Measurements from ENCODE around the gene DNM2.

Gene DNM2

GRCh38 chr19:10720607-10721125 lies 2.8 kb downstream of the DNM2 start:
- H2AFZ ChIP-seq (ENCODE audit: low read depth, low read length), result no peak overlapping the region
- peaks cover 10% of the 10 kb centered on the region for H3K36me3 ChIP-seq (ENCODE audit: insufficient read depth, low read length)
- no peaks in the 10 kb centered on the region for H3K9me3 ChIP-seq (ENCODE audit: low read length)
- peaks cover 13% of the 10 kb centered on the region for H3K4me1 ChIP-seq (ENCODE audit: insufficient read depth, low read length)
- no peaks in the 10 kb centered on the region for H3K27me3 ChIP-seq (ENCODE audit: insufficient read depth, low read length)
- H3K4me3 ChIP-seq (ENCODE audit: low read length), result no peak overlapping the region

GRCh38 chr19:10723591-10723990 lies 5.7 kb downstream of the DNM2 start:
- H3K36me3 ChIP-seq (ENCODE audit: insufficient read depth, low read length), result peaks cover 12% of the 10 kb centered on the region
- peaks cover 3% of the 10 kb centered on the region for H3K9me3 ChIP-seq (ENCODE audit: low read length)
- H3K4me1 ChIP-seq (ENCODE audit: insufficient read depth, low read length), result peaks cover 13% of the 10 kb centered on the region
- H2AFZ ChIP-seq (ENCODE audit: low read depth, low read length), result no peak overlapping the region
- no peaks in the 10 kb centered on the region for H3K27me3 ChIP-seq (ENCODE audit: insufficient read depth, low read length)
- H3K4me3 ChIP-seq (ENCODE audit: low read length), result no peak overlapping the region

- Histone ChIP-seq H3K9me3 (ENCODE audit: low read length) (peaks cover 7% of the 10 kb centered on the region), H3K4me1 (ENCODE audit: insufficient read depth, low read length) (peaks cover 3% of the 10 kb centered on the region), H3K27me3 (ENCODE audit: insufficient read depth, low read length) (no peaks in the 10 kb centered on the region), H3K36me3 (ENCODE audit: insufficient read depth, low read length) (peaks cover 16% of the 10 kb centered on the region), H2AFZ (ENCODE audit: low read depth, low read length) (no peak overlapping the region), H3K4me3 (ENCODE audit: low read length) (no peak overlapping the region)
Observed at GRCh38 chr19:10724573-10725071, 6.7 kb downstream of the DNM2 start.

DNA sequence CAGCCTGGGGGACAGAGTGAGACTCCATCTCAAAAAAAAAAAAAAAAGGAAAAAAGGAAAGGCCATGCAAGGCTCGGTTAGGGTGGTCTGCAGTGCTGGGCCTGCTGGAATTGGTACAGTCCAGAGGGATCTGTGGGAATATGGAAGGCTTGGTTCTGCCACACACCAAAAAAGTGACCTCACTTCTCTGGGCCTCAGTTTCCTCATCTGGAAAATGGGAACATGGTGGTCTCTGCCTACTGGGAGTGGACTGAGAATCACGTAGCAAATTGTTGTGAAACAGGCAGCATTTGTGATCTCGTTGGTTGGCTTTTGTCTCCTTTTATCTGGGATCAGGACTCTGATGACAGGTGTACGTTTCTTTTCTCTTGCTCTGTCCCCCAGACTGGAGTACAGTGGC lies 7.5 kb downstream of the DNM2 start:
- Histone ChIP-seq H3K4me1 (ENCODE audit: insufficient read depth, low read length) (no peaks in the 10 kb centered on the region), H3K9me3 (ENCODE audit: low read length) (peaks cover 7% of the 10 kb centered on the region), H3K27me3 (ENCODE audit: insufficient read depth, low read length) (no peaks in the 10 kb centered on the region), H3K4me3 (ENCODE audit: low read length) (no peak overlapping the region), H3K36me3 (ENCODE audit: insufficient read depth, low read length) (peaks cover 17% of the 10 kb centered on the region), H2AFZ (ENCODE audit: low read depth, low read length) (no peak overlapping the region)

- no peak overlapping the region for H3K4me3 ChIP-seq (ENCODE audit: low read length)
- H3K9me3 ChIP-seq (ENCODE audit: low read length), result peaks cover 7% of the 10 kb centered on the region
- H2AFZ ChIP-seq (ENCODE audit: low read depth, low read length), result no peak overlapping the region
- peaks cover 13% of the 10 kb centered on the region for H3K36me3 ChIP-seq (ENCODE audit: insufficient read depth, low read length)
- no peaks in the 10 kb centered on the region for H3K27me3 ChIP-seq (ENCODE audit: insufficient read depth, low read length)
- H3K4me1 ChIP-seq (ENCODE audit: insufficient read depth, low read length), result no peaks in the 10 kb centered on the region
Observed at GRCh38 chr19:10726268-10726667, 8.4 kb downstream of the DNM2 start.

- H3K4me3 ChIP-seq (ENCODE audit: low read length), result no peak overlapping the region
- peaks cover 7% of the 10 kb centered on the region for H3K9me3 ChIP-seq (ENCODE audit: low read length)
- H3K4me1 ChIP-seq (ENCODE audit: insufficient read depth, low read length), result no peaks in the 10 kb centered on the region
- no peak overlapping the region for H2AFZ ChIP-seq (ENCODE audit: low read depth, low read length)
- H3K36me3 ChIP-seq (ENCODE audit: insufficient read depth, low read length), result peaks cover 13% of the 10 kb centered on the region
- no peaks in the 10 kb centered on the region for H3K27me3 ChIP-seq (ENCODE audit: insufficient read depth, low read length)
Observed at GRCh38 chr19:10727685-10728201, 9.9 kb downstream of the DNM2 start.

DNA sequence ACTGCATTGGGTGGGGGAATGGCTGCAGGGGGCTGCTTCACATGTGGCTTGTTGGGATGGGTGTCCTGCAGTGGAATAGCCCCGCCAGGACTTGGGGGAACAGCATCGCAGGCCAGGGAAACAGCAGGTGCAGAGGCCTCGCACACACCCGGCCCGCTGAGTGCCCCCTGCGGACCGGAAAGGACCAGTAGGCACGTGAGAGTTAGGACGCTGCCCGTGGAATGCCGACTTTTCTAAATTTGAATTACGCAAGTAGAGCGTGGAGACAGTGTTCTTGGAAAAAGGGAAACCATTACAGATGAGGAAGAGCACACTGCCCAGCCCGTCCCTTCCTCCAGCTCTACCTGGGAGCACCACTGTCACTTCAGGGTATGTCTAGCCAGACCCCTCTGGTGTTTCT lies 11.5 kb downstream of the DNM2 start:
- peaks cover 9% of the 10 kb centered on the region for H3K36me3 ChIP-seq (ENCODE audit: insufficient read depth, low read length)
- no peaks in the 10 kb centered on the region for H3K4me1 ChIP-seq (ENCODE audit: insufficient read depth, low read length)
- no peak overlapping the region for H3K4me3 ChIP-seq (ENCODE audit: low read length)
- H2AFZ ChIP-seq (ENCODE audit: low read depth, low read length), result no peak overlapping the region
- peaks cover 7% of the 10 kb centered on the region for H3K9me3 ChIP-seq (ENCODE audit: low read length)
- no peaks in the 10 kb centered on the region for H3K27me3 ChIP-seq (ENCODE audit: insufficient read depth, low read length)

DNA sequence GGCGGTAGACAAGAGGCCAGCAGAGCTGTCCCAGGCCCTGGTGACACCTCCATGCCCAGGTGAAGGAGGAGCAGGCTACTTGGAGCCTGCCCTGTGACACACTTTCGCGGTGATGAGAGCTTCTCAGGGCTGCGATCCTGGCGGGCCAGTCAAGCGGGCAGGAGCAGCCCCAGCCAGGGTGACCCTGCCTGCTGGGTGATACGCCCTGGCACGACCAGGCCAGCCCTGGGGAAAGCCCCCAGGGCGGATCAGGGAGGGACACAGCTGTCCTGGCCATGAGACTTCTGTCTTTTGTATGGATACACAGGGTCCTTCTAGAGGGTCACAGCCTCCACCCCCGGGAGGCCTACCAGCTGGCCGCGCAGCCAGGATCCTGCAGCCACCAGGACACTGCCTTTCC lies 13.1 kb downstream of the DNM2 start:
- H3K4me1 ChIP-seq (ENCODE audit: insufficient read depth, low read length), result no peaks in the 10 kb centered on the region
- peaks cover 7% of the 10 kb centered on the region for H3K36me3 ChIP-seq (ENCODE audit: insufficient read depth, low read length)
- no peak overlapping the region for H2AFZ ChIP-seq (ENCODE audit: low read depth, low read length)
- H3K4me3 ChIP-seq (ENCODE audit: low read length), result no peak overlapping the region
- no peaks in the 10 kb centered on the region for H3K27me3 ChIP-seq (ENCODE audit: insufficient read depth, low read length)
- peaks cover 10% of the 10 kb centered on the region for H3K9me3 ChIP-seq (ENCODE audit: low read length)

DNA sequence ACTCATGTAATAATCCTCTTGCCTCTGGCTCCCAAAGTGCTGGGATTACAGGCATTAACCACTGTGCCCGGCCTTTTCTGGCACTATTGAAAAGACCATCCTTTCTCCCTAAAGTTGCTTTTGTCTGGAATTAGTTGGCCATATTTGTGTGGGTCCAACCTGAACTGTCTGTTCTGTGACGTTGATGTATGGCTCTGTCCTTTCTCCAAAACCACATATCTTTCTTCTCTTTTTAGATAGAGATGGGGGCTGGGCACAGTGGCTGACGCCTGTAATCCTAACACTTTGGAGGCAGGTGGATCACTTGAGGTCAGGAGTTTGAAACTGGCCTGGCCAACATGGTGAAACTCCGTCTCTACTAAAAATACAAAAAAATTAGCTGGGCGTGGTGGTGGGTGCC lies 17.9 kb downstream of the DNM2 start:
- Histone ChIP-seq H3K9me3 (ENCODE audit: low read length) (peaks cover 17% of the 10 kb centered on the region), H2AFZ (ENCODE audit: low read depth, low read length) (no peak overlapping the region), H3K4me1 (ENCODE audit: insufficient read depth, low read length) (no peaks in the 10 kb centered on the region), H3K4me3 (ENCODE audit: low read length) (no peak overlapping the region), H3K36me3 (ENCODE audit: insufficient read depth, low read length) (peaks cover 9% of the 10 kb centered on the region), H3K27me3 (ENCODE audit: insufficient read depth, low read length) (no peaks in the 10 kb centered on the region)

DNA sequence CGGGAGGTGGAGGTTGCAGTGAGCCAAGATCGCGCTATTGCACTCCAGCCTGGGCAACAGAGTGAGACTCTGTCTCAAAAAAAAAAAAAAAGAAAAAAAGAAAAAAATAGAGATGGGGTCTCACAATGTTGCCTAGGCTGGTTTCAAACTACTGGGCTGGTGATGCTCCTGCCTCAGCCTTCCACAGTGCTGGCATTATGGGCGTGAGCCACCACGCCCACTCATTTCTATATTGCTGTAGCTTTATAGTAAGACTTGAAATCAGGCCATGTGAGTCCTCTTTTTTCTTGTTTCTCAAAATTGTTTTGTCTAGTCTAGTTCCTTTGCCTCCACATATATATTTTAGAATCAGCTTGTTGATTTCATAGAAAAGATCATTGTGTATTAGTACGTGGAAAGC lies 18.3 kb downstream of the DNM2 start:
- no peaks in the 10 kb centered on the region for H3K27me3 ChIP-seq (ENCODE audit: insufficient read depth, low read length)
- H3K4me1 ChIP-seq (ENCODE audit: insufficient read depth, low read length), result no peaks in the 10 kb centered on the region
- peaks cover 18% of the 10 kb centered on the region for H3K9me3 ChIP-seq (ENCODE audit: low read length)
- no peak overlapping the region for H3K4me3 ChIP-seq (ENCODE audit: low read length)
- no peak overlapping the region for H2AFZ ChIP-seq (ENCODE audit: low read depth, low read length)
- peaks cover 9% of the 10 kb centered on the region for H3K36me3 ChIP-seq (ENCODE audit: insufficient read depth, low read length)

DNA sequence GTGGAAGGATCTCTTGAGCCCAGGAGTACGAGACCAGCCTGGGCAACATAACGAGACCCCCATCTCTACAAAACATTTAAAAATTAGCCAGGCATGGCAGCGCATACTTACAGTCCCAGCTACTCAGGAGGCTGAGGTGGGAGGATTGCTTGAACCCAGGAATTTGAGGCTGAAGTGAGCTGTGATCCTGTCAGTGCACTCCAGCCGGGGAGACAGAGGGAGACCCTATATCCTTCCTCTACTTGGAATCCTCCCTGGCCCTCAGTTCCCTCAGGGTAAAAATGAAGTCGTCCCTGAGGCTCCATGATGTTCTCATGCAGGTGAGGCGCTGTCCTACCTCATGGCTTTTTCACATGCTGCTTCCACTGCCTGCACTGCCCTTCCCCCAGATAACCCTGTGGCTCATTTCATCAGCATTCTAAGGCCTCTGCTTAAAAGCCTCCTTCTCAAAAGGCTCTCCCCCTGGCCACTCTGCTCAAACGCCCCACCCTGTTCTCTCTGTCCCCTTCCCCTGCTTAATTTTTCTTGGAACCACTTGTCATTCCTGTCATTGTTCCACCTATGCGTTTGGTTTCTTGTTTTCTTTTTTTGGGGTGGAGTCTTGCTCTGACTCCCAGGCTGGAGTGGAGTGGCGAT lies 19.2 kb downstream of the DNM2 start:
- peaks cover 9% of the 10 kb centered on the region for H3K36me3 ChIP-seq (ENCODE audit: insufficient read depth, low read length)
- no peak overlapping the region for H3K4me3 ChIP-seq (ENCODE audit: low read length)
- no peak overlapping the region for H2AFZ ChIP-seq (ENCODE audit: low read depth, low read length)
- H3K9me3 ChIP-seq (ENCODE audit: low read length), result peaks cover 19% of the 10 kb centered on the region
- no peaks in the 10 kb centered on the region for H3K27me3 ChIP-seq (ENCODE audit: insufficient read depth, low read length)
- H3K4me1 ChIP-seq (ENCODE audit: insufficient read depth, low read length), result no peaks in the 10 kb centered on the region

- H3K36me3 ChIP-seq (ENCODE audit: insufficient read depth, low read length), result peaks cover 9% of the 10 kb centered on the region
- no peaks in the 10 kb centered on the region for H3K4me1 ChIP-seq (ENCODE audit: insufficient read depth, low read length)
- H2AFZ ChIP-seq (ENCODE audit: low read depth, low read length), result no peak overlapping the region
- H3K9me3 ChIP-seq (ENCODE audit: low read length), result peaks cover 19% of the 10 kb centered on the region
- no peaks in the 10 kb centered on the region for H3K27me3 ChIP-seq (ENCODE audit: insufficient read depth, low read length)
- no peak overlapping the region for H3K4me3 ChIP-seq (ENCODE audit: low read length)
Observed at GRCh38 chr19:10737722-10738121, 19.8 kb downstream of the DNM2 start.

DNA sequence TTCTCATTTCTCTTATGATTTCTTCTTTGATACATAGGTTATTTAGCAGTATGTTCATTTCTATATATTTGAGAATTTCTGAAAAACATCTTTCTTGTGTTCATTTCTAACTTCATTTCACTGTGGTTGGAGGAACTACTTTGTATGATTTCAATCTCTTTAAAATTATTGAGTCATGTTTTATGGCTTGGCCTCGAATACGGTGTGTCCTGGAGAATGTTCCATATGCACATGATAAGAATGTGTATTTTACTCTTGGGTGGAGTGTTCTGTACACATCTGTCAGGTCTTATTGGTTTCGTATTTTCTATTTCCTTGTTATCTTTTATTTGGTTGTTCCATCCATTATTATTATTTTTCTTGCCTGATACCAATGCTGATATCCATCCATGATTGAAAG lies 22.9 kb downstream of the DNM2 start:
- Histone ChIP-seq H3K4me3 (ENCODE audit: low read length) (no peak overlapping the region), H2AFZ (ENCODE audit: low read depth, low read length) (no peak overlapping the region), H3K4me1 (ENCODE audit: insufficient read depth, low read length) (no peaks in the 10 kb centered on the region), H3K27me3 (ENCODE audit: insufficient read depth, low read length) (no peaks in the 10 kb centered on the region), H3K9me3 (ENCODE audit: low read length) (peaks cover 16% of the 10 kb centered on the region), H3K36me3 (ENCODE audit: insufficient read depth, low read length) (peaks cover 7% of the 10 kb centered on the region)

DNA sequence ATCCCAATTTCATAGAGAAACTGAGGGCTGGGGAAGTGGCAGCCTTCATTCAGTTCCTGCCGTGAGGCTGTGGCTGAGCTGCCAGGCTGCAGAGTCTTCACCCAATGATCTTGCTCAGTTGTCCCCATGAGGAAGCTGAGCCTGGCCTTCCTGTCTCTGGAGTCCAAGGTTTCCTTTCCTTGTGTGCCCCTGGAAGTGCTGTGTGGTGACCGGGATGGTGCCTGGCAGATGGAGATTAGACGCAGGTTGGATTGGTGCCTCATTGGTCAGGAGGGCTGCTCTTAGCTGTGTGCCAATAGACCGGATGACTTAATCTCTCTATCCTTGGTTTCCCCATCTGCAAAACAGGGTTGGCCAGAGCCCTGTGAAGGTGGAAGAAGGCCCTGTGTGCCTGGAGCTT lies 24.6 kb downstream of the DNM2 start:
- Histone ChIP-seq H3K4me3 (ENCODE audit: low read length) (no peak overlapping the region), H2AFZ (ENCODE audit: low read depth, low read length) (no peak overlapping the region), H3K27me3 (ENCODE audit: insufficient read depth, low read length) (no peaks in the 10 kb centered on the region), H3K4me1 (ENCODE audit: insufficient read depth, low read length) (no peaks in the 10 kb centered on the region), H3K9me3 (ENCODE audit: low read length) (peaks cover 6% of the 10 kb centered on the region), H3K36me3 (ENCODE audit: insufficient read depth, low read length) (peaks cover 2% of the 10 kb centered on the region)

Measured in neuron (in vitro differentiated cells).